ENCODE data around the gene ST7. TPM values are rescaled to one million over a fixed set of nuclear protein-coding genes. Genes with fewer than 3 reads are reported as not detected.

Gene ST7
- total RNA-seq, 2 experiments from 2014 or later: 8.4 to 10.2 TPM

DNA sequence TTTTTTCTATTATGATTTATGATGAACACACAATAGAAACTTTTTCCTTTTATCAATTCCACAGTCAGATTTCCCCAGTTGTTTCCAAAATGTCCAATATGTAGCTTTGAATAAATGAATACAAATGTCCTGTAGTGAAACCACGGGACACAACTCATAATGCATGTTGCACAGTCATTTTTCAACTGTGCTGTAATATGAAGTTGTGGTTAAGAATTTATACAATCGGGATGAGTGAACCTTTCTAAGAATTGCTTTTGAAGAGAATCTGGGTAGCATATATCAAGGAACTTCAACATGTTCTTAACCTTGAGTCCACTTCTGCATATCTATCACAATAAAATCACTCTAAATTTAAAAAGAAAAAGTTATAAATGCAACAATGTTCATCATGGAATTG lies 14.6 kb upstream of the ST7 start:
- no peak for DNase-seq
- H3K9me3 Mint-ChIP-seq: no peaks in the 10 kb centered on the region
- H3K27ac Mint-ChIP-seq: no peak overlapping the region

DNA sequence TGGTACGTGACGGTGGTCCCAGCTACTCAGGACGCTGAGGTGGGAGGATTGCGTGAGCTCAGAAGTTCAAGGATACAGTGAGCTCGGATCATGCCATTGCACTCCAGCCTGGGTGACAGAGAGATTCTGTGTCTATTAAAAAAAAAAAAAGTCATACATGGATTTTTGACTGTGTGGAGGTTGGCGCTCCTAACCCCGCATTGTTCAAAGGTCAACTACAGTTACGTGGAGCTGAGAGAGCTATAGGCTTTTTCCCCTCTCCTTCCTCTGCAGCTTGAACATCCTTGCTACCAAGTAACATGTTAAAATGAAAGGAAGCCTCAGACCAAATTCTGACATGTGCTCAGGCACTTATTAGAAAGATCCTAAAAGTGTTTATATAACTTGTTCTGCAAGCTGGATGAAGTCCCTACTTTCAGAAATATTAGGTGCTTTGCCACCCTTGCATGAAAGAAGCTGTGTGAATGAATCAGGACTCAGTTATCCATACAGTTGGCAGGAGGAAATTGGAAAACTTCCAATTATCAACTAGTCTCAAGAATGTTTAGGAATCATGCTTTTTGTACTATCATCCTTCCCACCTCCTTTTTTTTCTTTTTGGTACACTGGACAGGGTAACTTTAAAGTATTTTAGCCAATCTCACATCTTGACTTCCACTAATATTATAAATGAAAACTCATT lies 12.5 kb upstream of the ST7 start:
- peaks cover 2% of the 10 kb centered on the region for H3K4me1 Mint-ChIP-seq
- H3K27ac Mint-ChIP-seq: no peak overlapping the region
- H3K27me3 Mint-ChIP-seq: peaks cover 6% of the 10 kb centered on the region
- DNase-seq: no peak
- H3K9me3 Mint-ChIP-seq: no peaks in the 10 kb centered on the region
- H3K36me3 Mint-ChIP-seq: no peaks in the 10 kb centered on the region
- H3K4me3 Mint-ChIP-seq: no peak overlapping the region

More for the DNA sequence above, 14.6 kb upstream of the ST7 start:
- Mint-ChIP-seq H3K27me3 (peaks cover 14% of the 10 kb centered on the region), H3K36me3 (no peaks in the 10 kb centered on the region), H3K4me3 (no peak overlapping the region), H3K4me1 (peaks cover 2% of the 10 kb centered on the region)

DNA sequence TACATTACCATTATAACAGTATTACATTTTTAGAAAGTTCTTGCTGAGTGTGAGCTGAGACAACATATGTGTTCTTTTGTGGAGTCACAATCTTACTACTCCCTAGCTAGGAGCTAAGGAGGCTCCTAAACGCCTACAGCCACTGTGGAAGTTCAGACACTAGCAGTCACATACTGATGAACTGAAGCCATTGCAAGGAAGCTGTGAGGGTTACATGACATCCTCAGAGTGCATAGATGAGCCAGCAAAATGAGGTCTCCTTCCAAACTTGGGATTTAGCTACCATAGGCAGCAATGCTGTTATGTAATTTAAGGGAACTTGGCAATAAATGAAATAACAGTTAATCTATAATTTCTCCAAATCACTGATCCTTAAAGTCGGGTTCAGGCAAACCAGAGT lies 10.8 kb upstream of the ST7 start:
- DNase-seq: no peak
- H3K27me3 Mint-ChIP-seq: no peaks in the 10 kb centered on the region
- no peak overlapping the region for H3K27ac Mint-ChIP-seq
- H3K4me1 Mint-ChIP-seq: peaks cover 2% of the 10 kb centered on the region
- no peak overlapping the region for H3K4me3 Mint-ChIP-seq
- no peaks in the 10 kb centered on the region for H3K9me3 Mint-ChIP-seq
- H3K36me3 Mint-ChIP-seq: no peaks in the 10 kb centered on the region

DNA sequence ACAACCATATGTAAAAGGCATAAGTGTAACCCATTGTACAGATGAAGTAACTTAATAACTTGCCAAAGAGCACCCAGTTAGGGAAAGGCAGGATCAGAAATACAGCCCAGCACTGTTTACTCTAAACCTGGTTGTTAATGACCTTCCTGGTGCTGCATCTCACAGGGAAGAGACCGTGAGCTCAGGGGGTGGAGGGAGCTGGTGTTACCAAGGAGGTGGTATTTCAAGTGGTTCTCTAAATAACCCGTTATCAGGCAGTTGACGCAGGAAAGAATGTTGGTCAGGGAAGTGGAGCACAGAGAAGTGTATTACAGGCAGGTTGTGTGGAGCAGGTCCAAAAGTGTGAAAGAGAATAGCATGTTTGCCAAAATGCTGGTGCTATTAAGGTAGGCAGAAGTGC lies 4.4 kb upstream of the ST7 start:
- no peak overlapping the region for H3K4me3 Mint-ChIP-seq
- H3K4me1 Mint-ChIP-seq: peaks cover 5% of the 10 kb centered on the region
- no peak overlapping the region for H3K27ac Mint-ChIP-seq
- H3K36me3 Mint-ChIP-seq: no peaks in the 10 kb centered on the region
- H3K27me3 Mint-ChIP-seq: no peaks in the 10 kb centered on the region
- no peaks in the 10 kb centered on the region for H3K9me3 Mint-ChIP-seq
- DNase-seq: no peak

DNA sequence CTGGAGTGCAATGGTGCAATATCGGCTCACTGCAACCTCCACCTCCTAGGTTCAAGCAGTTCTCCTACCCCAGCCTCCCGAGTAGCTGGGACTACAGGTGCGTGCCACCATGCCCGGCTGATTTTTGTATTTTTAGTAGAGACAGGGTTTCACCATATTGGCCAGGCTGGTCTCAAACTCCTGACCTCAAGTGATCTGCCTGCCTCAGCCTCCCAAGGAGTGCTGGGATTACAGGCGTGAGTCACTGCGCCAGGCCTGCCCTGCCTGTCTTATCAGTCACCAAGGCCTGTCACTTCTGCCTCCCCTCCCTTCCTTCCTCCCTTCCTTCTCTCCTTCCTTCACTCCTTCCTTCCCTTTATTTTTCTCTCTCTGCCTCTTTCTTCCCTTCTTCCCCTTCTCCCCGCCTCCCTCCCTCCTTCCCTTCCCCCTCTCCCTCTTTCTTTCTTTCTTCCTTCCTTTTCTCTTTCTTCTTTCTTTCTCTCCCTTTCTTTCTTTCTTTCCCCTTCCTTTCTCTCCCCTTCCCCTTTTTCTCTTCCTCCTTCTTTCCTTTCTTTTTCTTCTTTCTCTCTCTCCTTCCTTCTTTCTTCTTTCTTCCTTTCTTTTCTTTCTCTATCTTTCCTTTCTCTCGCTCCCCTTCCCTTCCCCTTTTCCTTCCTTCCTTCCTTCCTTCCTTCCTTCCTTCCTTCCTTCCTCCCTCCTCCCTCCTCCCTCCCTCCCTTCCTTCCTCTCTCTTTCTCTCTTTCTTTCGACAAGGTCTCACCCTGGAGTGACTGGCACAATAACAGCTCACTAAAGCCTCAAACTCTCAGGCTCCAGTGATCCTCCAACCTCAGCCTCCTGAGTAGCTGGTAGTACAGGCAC lies 3.1 kb upstream of the ST7 start:
- H3K9me3 Mint-ChIP-seq: no peaks in the 10 kb centered on the region
- peaks cover 15% of the 10 kb centered on the region for H3K4me1 Mint-ChIP-seq
- no peak for DNase-seq
- H3K4me3 Mint-ChIP-seq: no peak overlapping the region
- no peaks in the 10 kb centered on the region for H3K27me3 Mint-ChIP-seq
- H3K36me3 Mint-ChIP-seq: peaks cover 1% of the 10 kb centered on the region
- H3K27ac Mint-ChIP-seq: no peak overlapping the region

DNA sequence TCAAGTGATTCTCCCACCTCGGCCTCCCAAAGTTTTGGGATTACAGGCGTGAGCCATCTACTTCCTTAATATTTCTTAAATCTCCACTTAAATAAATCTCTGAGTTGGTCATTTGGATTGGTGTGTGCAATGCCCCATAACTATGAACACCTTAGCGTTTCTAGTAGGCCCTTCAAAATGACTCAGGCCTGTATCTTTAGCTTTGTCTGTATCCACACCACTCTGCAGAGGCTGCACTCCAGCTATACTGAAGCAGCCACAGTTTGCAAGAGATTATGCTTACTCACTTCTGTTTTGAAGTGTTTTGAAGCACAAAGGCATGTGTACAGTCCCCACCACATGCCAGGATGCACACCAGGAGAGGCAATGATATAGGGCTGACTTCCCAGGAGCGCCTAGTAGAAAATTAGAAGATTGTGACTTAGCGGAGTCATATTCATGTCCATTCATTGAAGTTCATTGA lies 2.4 kb upstream of the ST7 start:
- Mint-ChIP-seq H3K27me3 (no peaks in the 10 kb centered on the region), H3K4me1 (peaks cover 23% of the 10 kb centered on the region), H3K4me3 (no peak overlapping the region), H3K36me3 (peaks cover 1% of the 10 kb centered on the region), H3K27ac (no peak overlapping the region), H3K9me3 (no peaks in the 10 kb centered on the region)
- DNase-seq: no peak

DNA sequence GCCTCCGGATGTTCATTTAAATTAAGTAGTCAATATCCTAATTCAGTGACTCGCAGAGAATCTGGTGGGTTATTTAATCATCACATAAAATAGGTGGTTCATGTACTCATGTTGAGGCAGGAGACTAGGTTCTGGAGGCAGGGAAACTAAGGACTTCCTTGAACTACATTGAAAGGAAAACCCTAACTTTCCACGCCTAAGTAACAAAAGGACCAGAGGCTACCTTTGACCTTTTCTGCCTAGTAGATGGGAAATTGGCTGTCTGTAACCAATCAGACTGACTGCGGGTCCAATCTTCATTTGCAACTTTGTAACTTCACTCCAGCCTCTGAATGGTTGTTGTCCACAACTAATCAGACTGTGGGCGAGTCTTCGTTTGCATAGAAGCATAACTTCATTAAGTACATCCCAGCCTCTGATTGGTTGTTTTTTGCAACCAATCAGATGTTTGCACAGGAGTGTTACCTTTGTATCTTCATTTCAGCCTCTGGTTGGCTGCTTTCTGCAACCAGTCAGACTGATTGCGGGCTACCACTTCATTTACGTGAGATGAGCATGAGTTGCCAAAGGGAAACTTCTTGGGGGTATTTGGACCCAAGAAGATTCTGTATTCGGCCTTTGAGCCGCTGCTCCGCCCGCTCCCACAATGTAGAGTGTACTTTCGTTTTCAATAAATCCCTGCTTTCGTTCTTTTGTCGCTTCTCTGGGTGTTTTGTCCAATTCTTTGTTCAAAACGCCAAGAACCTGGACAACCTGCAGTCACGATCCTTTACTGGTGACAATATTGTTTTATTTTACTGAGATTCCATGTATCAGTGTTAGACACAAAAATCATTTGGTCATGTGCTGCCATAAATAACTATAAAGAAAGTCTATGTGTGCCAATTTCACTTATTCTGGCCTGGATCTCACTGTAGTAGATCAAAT lies 1.7 kb upstream of the ST7 start:
- Mint-ChIP-seq H3K36me3 (peaks cover 3% of the 10 kb centered on the region), H3K9me3 (no peaks in the 10 kb centered on the region), H3K4me3 (no peak overlapping the region), H3K27ac (no peak overlapping the region), H3K27me3 (no peaks in the 10 kb centered on the region), H3K4me1 (peaks cover 27% of the 10 kb centered on the region)
- DNase-seq: no peak

DNA sequence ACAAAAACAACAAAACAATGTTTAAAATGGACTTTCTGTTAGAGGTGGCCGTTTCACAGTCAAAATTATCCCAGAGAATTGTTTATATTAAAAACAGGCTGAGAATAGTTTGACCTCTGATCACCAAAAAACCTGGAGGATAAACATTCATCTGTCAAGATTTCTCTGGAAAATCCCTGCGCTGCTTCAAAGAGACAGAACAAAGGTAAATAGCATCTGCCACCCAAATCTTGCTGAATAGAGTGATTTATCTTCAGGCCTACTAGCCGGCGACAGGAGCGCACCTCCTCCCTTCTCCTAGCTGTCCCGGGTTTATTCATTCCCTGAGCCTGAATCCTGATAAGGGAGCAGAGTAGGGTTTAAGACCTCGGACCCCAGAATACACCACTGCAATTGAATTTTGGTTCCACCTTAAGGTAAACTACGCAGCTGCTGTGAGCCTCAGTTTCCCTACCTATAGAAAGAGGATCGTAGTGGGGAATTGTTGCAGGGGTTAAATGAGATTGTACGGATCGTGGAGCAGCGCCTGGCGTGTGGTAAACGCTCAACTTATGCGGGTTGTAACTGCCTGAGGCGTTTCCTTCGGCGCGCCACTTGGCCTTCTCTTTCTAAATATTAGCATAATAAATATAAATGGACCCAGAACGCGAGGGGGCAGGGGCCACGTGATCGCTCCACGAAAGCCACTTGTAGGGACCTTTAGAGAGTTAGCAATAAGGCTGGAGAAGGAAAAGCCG lies 498 bp upstream of the ST7 start:
- DNase-seq: no peak
- Mint-ChIP-seq H3K36me3 (peaks cover 4% of the 10 kb centered on the region), H3K9me3 (no peaks in the 10 kb centered on the region), H3K4me1 (peaks cover 27% of the 10 kb centered on the region), H3K27ac (peak overlapping the region; percentile 71), H3K4me3 (peak overlapping the region; percentile 78), H3K27me3 (no peaks in the 10 kb centered on the region)

DNA sequence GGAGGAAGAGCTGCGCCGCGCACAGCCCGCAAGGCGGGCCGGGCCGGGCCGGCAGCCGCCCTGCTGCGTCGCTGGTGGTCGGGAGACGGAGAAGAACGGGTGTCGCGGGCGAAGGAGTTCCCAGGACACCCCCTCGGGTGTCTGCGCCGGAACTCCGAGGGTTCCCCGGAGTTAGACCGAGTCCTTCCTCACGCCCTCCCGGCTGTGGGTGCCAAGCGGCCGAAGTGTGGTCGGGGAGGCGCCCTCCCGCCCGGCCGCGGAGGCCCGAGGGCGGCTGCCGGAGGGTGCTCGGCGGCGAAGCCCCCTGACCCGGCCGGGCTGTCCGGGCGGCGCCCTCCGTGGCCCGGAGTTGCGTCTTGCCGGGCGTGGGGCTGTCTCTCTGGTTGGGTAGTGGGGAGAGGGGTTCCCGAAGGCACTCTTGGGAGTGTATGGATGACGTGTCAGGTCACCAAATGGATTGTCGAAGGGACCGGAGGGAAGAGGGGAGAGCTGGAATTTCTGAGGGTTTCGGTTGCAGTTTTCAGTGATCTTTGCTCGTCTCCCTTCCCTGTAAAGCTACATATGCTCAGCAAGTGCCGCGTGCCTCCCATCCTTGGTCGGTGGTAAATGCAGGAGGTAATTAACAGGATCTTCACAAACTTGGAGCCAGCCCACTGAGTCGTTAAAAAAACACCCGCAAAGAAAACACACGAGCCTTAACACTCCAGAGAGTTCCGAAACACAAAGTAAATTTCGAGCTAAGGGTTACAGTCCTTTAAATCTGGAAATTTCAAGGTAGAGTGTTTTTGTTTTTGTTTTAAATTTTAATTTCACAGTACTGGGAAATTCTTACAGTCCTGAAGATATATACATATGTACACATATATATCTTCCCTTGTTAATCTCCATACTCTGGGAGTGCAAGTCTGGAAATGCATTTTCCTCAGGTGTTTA lies 871 bp downstream of the ST7 start:
- H3K27ac Mint-ChIP-seq: peak overlapping the region; percentile 90
- no peak for DNase-seq
- H3K4me3 Mint-ChIP-seq: peak overlapping the region; percentile 92
- peaks cover 29% of the 10 kb centered on the region for H3K4me1 Mint-ChIP-seq
- no peaks in the 10 kb centered on the region for H3K27me3 Mint-ChIP-seq
- H3K36me3 Mint-ChIP-seq: peaks cover 6% of the 10 kb centered on the region
- H3K9me3 Mint-ChIP-seq: no peaks in the 10 kb centered on the region

DNA sequence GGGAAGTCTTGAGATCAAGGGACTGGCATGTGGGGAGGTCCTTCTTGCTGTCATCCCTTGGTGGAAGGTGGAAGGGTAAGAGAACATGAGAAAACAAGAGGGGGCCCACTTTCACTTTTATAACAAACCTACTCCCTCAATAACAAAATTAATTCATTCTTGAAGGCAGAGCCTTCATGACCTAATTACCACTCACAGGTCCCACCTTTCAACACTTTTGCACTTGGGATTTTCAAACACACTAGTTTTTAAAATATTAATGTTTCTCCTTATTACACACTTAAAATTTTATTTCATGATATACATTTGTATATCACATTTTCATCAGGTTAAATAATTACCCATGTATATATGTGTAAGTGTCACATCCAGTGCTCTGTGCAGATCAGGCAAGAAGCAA lies 2.0 kb downstream of the ST7 start:
- Mint-ChIP-seq H3K4me3 (peak overlapping the region; percentile 92), H3K9me3 (no peaks in the 10 kb centered on the region), H3K27ac (no peak overlapping the region), H3K36me3 (peaks cover 6% of the 10 kb centered on the region), H3K27me3 (no peaks in the 10 kb centered on the region), H3K4me1 (peaks cover 29% of the 10 kb centered on the region)
- DNase-seq: no peak

DNA sequence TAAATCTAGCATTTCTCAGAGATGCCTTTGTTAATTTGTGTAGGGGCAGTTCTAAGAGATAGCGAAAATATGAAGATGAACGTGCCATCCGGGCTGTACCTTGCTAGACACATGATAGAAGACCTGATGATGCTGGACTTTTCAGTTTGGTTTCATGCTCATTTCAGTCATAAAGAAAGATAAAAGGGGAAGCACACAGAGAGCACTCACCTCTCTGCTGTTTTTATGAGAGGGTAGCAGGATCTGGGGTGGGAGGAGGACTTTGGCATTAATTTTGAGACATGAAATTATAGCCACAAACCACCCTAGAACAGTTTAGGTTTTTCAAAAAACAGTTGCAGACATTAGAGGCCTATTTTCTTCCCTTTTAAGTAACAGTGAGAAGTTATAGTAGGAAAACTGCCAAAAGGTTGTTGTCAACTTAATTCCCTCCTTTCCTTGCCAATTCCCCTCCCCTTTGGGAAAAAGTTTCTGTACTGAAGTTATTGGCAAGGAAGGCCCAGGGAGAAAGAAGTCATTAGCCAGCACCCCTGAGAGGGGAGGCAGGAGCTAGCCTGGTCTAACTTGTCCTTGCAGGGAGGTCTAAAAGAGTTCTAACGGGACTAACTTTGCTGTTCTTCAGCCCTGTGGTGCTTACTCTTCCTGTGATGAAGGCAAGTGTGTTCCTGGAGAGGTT lies 2.6 kb downstream of the ST7 start:
- no peak overlapping the region for H3K27ac Mint-ChIP-seq
- H3K9me3 Mint-ChIP-seq: no peaks in the 10 kb centered on the region
- no peak for DNase-seq
- H3K27me3 Mint-ChIP-seq: no peaks in the 10 kb centered on the region
- peaks cover 6% of the 10 kb centered on the region for H3K36me3 Mint-ChIP-seq
- H3K4me3 Mint-ChIP-seq: no peak overlapping the region
- H3K4me1 Mint-ChIP-seq: peaks cover 29% of the 10 kb centered on the region

DNA sequence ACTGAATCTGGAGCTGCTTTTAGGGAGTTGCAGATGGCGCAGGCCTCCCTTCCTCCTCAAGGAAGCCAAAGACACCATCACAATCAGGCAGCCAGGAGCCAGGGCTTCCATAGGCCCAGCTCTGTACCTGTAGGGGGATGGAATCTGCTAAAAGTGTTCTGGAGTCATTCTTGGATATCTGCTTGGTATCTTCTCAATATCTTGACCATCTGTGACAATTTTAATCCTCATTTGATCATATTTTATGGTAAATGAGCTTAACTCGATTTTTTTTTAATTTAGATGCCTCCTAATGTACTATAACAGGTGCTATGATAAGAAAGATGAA lies 3.1 kb downstream of the ST7 start:
- H3K27ac Mint-ChIP-seq: no peak overlapping the region

DNA sequence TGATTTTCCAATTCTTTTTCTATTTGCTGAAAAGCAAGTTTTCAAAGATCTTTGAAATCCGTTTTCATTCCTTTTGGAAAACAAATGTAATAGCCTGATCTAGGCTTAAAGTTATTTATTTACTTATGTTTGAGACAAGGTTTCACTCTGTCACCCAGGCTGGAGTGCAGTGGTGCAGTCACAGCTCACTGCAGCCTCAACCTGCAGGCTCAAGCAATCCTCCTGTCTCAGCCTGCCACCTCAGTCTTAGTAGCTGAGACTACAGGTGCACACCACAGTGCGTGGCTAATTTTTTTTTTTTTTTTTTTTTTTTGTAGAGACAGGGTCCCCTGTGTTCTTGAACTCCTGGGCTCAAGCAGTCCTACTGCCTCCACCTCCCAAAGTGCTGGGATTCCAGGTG lies 4.6 kb downstream of the ST7 start:
- Mint-ChIP-seq H3K9me3 (peaks cover 1% of the 10 kb centered on the region), H3K4me1 (peaks cover 30% of the 10 kb centered on the region), H3K27ac (no peak overlapping the region), H3K4me3 (no peak overlapping the region), H3K27me3 (no peaks in the 10 kb centered on the region), H3K36me3 (peaks cover 9% of the 10 kb centered on the region)
- no peak for DNase-seq

More for the DNA sequence above, 3.1 kb downstream of the ST7 start:
- H3K9me3 Mint-ChIP-seq: no peaks in the 10 kb centered on the region
- peaks cover 6% of the 10 kb centered on the region for H3K36me3 Mint-ChIP-seq
- H3K4me3 Mint-ChIP-seq: no peak overlapping the region
- no peak for DNase-seq
- H3K27me3 Mint-ChIP-seq: no peaks in the 10 kb centered on the region
- peaks cover 29% of the 10 kb centered on the region for H3K4me1 Mint-ChIP-seq
